ENCODE results near the gene TTLL8.

The TTLL8 gene

DNA sequence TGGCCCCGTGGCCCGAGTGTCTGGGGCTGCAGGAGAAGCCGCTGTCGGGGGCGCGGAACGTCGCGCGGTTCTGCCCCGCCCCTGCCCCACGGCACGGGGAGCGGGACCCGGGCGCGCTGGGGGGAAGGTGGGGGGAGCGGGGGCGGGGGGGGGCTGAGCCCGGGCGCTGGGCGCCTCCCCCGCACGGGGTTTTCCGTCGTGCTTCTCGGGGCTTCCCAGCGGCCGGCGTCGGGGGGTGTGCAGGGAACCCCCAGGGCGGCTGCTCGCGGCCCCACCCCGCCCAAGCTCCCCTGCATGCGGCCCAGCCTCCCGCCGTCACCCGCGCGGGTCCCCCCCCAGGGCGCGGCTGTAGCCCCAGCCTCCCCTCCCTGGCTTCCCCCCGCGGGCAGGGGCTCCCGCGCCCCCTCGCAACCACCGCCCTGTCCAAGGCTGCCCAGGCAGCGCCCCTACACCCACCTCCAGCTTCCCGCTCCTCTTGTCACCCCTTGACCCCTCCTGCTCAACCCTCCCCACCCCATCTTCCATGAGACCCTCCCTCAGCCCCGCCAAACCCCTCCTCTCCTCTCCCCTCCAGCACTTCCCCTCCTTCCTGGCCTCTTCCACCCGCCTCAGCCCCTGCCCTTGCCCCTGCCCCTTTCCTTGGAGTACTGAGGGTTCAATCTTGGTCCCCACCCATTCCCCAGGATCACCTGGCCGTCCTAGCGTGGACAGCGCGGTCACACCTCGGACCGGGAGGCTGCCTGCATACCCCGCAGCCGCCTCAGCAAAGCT lies 47.2 kb downstream of the TTLL8 start:
- TF ChIP-seq TAF1 (IDR thresholded peaks at IDR 0.05; ENCODE audit: borderline replicate concordance, insufficient read depth, low read length) (no peak), SIN3A (IDR thresholded peaks at IDR 0.05; ENCODE audit: borderline replicate concordance, insufficient read depth, low read length) (no peak), FOXP2 (optimal IDR thresholded peaks at IDR 0.05; ENCODE audit: borderline replicate concordance, extremely low read depth, extremely low read length, insufficient read depth) (no peak), POLR2AphosphoS5 (IDR thresholded peaks at IDR 0.05; ENCODE audit: low read depth, low read length) (no peak)
- TF ChIP-seq, protein P1, sequence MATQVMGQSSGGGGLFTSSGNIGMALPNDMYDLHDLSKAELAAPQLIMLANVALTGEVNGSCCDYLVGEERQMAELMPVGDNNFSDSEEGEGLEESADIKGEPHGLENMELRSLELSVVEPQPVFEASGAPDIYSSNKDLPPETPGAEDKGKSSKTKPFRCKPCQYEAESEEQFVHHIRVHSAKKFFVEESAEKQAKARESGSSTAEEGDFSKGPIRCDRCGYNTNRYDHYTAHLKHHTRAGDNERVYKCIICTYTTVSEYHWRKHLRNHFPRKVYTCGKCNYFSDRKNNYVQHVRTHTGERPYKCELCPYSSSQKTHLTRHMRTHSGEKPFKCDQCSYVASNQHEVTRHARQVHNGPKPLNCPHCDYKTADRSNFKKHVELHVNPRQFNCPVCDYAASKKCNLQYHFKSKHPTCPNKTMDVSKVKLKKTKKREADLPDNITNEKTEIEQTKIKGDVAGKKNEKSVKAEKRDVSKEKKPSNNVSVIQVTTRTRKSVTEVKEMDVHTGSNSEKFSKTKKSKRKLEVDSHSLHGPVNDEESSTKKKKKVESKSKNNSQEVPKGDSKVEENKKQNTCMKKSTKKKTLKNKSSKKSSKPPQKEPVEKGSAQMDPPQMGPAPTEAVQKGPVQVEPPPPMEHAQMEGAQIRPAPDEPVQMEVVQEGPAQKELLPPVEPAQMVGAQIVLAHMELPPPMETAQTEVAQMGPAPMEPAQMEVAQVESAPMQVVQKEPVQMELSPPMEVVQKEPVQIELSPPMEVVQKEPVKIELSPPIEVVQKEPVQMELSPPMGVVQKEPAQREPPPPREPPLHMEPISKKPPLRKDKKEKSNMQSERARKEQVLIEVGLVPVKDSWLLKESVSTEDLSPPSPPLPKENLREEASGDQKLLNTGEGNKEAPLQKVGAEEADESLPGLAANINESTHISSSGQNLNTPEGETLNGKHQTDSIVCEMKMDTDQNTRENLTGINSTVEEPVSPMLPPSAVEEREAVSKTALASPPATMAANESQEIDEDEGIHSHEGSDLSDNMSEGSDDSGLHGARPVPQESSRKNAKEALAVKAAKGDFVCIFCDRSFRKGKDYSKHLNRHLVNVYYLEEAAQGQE (IDR thresholded peaks at IDR 0.05; ENCODE audit: insufficient read depth in 1 of 2, low read depth in 2 of 2, low read length in 2 of 2): no peak

DNA sequence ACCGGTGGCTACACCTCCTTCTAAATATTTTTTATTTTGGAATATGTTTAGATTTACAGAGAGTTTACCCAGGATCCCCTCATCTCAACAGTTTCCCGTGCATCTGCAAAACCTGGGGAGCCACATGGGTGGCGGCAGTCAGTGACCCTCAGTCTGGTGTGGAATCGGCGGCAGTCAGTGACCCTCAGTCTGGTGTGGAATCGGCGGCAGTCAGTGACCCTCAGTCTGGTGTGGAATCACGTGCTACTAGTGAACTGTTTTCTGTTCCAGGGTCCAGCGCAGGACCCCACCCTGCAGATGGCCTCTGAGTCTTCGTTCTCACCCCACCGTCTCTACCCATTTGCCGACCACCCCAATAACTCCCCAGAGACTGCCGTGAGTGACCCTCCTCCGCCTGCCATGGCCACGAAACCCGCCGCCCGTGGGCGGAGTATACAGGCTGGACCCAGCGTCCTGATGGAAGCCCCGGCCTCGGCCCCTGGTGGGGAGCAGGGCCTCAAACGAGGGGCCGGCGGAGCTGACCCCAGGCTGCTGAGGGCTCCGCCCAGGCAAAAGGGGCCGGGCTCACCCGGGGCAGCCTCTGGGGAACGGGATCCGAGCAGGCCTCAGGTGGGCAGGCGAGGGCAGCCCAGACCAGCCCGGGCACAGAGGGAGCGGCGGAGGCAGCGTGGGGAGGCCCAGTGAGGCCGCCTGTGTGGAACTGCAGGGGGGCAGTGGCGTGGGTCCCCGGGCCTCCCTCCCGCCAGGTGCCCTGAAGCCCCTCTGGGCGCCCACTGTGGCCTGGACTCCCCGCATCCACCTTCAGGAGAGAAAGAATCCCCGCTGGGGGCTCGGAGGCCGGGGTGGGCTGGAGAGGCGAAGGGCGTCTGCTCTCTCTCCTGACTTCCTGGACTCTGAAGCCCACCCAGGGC lies 48.1 kb downstream of the TTLL8 start:
- TF ChIP-seq FOXP2 (optimal IDR thresholded peaks at IDR 0.05; ENCODE audit: borderline replicate concordance, extremely low read depth, extremely low read length, insufficient read depth) (no peak), TAF1 (IDR thresholded peaks at IDR 0.05; ENCODE audit: borderline replicate concordance, insufficient read depth, low read length) (no peak), POLR2AphosphoS5 (IDR thresholded peaks at IDR 0.05; ENCODE audit: low read depth, low read length) (no peak), SIN3A (IDR thresholded peaks at IDR 0.05; ENCODE audit: borderline replicate concordance, insufficient read depth, low read length) (no peak)
- TF ChIP-seq, protein P1 (IDR thresholded peaks at IDR 0.05; ENCODE audit: insufficient read depth in 1 of 2, low read depth in 2 of 2, low read length in 2 of 2): no peak

DNA sequence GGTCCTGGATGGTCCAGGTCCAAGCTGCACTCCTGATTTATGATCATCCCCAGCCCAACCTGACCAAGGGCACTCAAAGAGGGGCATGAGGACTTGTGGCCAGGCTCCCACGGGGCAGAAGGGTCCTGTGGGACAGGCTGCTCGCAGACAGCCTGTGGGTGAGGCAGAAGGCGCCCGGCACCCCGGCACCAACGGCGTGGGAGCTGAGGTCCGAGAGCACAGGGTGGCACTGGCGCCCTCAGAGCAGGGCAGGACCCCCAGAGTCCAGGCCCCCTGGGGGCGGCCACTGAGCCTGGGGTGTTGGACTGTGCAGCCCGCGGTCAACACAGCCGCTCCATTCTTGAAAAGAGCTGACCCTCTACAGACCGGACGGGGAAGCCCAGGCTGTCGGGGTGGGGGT lies 48.8 kb downstream of the TTLL8 start:
- TF ChIP-seq TAF1 (IDR thresholded peaks at IDR 0.05; ENCODE audit: borderline replicate concordance, insufficient read depth, low read length) (no peak), POLR2AphosphoS5 (IDR thresholded peaks at IDR 0.05; ENCODE audit: low read depth, low read length) (no peak), SIN3A (IDR thresholded peaks at IDR 0.05; ENCODE audit: borderline replicate concordance, insufficient read depth, low read length) (no peak), FOXP2 (optimal IDR thresholded peaks at IDR 0.05; ENCODE audit: borderline replicate concordance, extremely low read depth, extremely low read length, insufficient read depth) (no peak)
- TF ChIP-seq, protein P1 (IDR thresholded peaks at IDR 0.05; ENCODE audit: insufficient read depth in 1 of 2, low read depth in 2 of 2, low read length in 2 of 2): no peak

DNA sequence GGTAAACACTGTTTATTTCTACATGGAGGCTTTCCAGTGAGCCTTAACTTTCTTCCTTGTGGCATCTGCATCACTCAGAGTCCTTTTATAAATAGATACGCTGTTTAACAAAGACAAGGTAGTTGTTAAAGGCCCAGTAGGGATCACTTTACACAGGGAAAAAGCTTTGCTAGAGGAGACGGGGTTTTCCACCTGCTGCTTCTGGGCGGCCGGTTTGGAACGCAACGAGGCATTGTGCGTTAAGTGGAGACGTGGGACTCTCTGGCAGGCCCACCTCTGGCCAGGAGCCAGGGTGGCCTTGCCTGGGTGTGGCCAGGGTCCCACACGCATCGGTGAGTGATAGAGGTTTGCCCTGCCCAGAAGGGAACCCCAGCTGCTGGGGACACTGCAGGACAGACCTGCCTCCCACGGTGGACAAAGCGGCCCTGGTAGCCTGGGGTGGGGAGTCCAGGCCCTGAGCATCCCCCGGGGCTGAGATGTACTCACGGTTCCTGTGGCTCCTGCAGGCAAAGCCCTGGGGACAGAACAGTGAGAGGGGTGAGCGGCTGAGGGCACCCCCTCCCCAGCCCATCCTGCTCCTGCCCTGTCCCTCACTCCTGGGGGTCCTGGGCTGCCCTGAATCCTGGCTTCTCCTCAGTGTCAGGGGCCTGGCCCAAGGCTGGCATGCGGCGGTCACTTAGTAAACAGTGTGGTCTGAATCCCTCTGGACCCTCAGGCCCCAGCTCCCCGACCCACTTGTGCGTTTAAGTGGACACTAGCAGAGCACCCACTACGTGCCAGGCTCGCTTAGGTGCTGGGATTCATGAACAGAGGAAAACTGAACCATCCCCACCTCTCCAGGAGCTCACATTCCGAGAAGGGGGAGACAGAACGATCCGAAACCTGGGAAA lies 49.7 kb downstream of the TTLL8 start:
- TF ChIP-seq TAF1 (IDR thresholded peaks at IDR 0.05; ENCODE audit: borderline replicate concordance, insufficient read depth, low read length) (no peak), POLR2AphosphoS5 (IDR thresholded peaks at IDR 0.05; ENCODE audit: low read depth, low read length) (no peak), FOXP2 (optimal IDR thresholded peaks at IDR 0.05; ENCODE audit: borderline replicate concordance, extremely low read depth, extremely low read length, insufficient read depth) (no peak), SIN3A (IDR thresholded peaks at IDR 0.05; ENCODE audit: borderline replicate concordance, insufficient read depth, low read length) (no peak)
- TF ChIP-seq, protein P1 (IDR thresholded peaks at IDR 0.05; ENCODE audit: insufficient read depth in 1 of 2, low read depth in 2 of 2, low read length in 2 of 2): no peak

Data from PFSK-1 (cell line).